Skeletal muscle tissue (tissue), 4 donors: ENCODE data around the gene ROBO1. TPM values are rescaled to one million over a fixed set of nuclear protein-coding genes. Genes with fewer than 3 reads are reported as not detected.
"Not testable (repeated sequence)": the region's sequence is repeated elsewhere in the genome, so short reads cannot be mapped to it uniquely, and the experiment has no call there.

ENCODE experiments used
- H3K27ac ChIP-seq: one replicate; pipeline ENCODE4 v1.7.0; 2013; ENCODE audit warnings: mild to moderate bottlenecking, low read depth, low read length, inconsistent platforms
- H3K27me3 ChIP-seq, 3 donors: one replicate each; pipeline ENCODE4 v1.7.0; 2013; ENCODE audit warnings: low read length in 3 of 3; ENCODE audit not compliant: control insufficient read depth in 3 of 3, insufficient read depth in 3 of 3
- H3K36me3 ChIP-seq, 3 donors: one replicate each; pipeline ENCODE4 v1.7.0; 2013; ENCODE audit warnings: low read length in 3 of 3; ENCODE audit not compliant: control insufficient read depth in 3 of 3, insufficient read depth in 3 of 3
- H3K4me1 ChIP-seq, 3 donors: one replicate each; pipeline ENCODE4 v1.7.0; 2013; ENCODE audit warnings: low read length in 3 of 3, mild to moderate bottlenecking in 3 of 3; ENCODE audit not compliant: control insufficient read depth in 3 of 3, insufficient read depth in 3 of 3
- H3K4me3 ChIP-seq, 3 donors: one replicate each; pipeline ENCODE4 v1.7.0; 2013; ENCODE audit warnings: low read length in 3 of 3
- H3K9ac ChIP-seq, 3 donors: one replicate each; pipeline ENCODE4 v1.7.0; 2013; ENCODE audit warnings: low read length in 3 of 3, mild to moderate bottlenecking in 3 of 3, moderate library complexity in 2 of 3, low read depth in 1 of 3
- H3K9me3 ChIP-seq, 3 donors: one replicate each; pipeline ENCODE4 v1.7.0; 2013; ENCODE audit warnings: low read length in 3 of 3; ENCODE audit not compliant: control insufficient read depth in 3 of 3
- total RNA-seq: library from RNA; depleted of rRNA; stranded (reverse); fragments of >200 nt; gene quantifications from one replicate; pipeline ENCODE4 v1.2.3, GENCODE V29; 2014
- donor health status: Osteomylitis.

ROBO1 gene
- total RNA-seq, 1 donor from 2014 or later = 20.4 TPM

DNA sequence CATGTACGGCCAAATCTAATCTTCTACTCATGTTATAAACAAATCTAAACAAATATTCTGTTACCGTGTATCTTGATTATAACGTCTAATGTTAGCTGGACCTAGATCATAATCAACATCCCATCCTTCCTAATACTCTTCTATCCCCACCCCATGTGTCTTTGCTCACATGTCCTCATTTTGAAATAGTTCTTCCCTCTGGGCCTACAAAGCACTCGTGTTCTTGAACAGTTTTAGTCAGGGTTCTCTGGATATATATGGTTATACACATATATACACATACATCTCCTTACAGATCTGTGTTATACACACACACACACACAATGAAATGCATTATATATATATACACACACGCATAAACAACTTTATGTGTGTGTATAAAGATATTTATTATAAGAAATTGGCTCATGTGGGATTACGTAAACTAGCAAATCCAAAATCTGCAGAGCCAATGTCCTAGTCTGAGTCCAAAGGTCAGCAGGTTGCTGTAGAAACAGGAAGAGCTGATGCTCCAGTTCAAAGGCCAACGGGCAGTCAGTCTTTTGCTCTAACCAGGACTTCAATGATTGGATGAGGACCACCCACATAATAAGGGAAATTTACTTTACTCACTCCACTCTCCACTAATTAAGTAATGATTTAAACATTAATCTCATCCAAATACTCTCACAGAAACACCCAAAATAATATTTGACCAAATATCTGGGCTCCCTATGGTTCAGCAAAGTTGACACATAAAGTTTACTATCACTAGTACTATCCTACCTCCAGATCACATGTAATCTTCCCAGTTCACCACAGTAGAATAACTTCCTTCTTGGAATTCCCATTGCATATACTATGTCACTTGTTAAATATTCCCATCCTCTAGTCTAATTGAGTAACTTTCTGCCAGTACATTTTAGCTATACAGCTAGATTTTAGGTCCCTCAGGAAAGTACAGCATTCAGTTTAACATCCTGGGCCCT lies 450.0 kb downstream of the ROBO1 start:
- no peak overlapping the region for H3K27ac ChIP-seq
- H3K36me3 ChIP-seq = no peaks in the 10 kb centered on the region
- H3K4me3 ChIP-seq = no peak overlapping the region
- H3K4me1 ChIP-seq = no peaks in the 10 kb centered on the region
- H3K9ac ChIP-seq = no peak overlapping the region
- no peaks in the 10 kb centered on the region for H3K27me3 ChIP-seq
- no peaks in the 10 kb centered on the region for H3K9me3 ChIP-seq

DNA sequence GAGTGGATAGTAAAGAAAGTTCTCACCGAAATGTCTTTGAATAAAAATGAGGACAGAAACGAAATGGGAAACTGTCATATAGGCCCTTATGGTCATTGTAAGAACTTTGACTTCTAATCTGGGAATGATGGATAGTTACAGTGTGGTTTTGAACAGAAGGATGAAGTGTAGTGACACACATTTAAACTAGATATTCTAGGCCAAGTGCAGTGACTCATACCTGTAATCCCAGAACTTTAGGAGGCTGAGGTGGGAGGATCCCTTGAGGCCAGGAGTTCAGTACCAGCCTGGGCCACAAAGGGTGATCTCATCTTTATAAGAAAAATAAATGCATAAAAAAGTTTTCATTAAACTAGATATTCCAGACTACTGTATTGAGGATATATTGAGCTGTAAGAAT lies 452.8 kb downstream of the ROBO1 start:
- no peaks in the 10 kb centered on the region for H3K9me3 ChIP-seq
- no peak overlapping the region for H3K4me3 ChIP-seq
- H3K36me3 ChIP-seq = no peaks in the 10 kb centered on the region
- no peaks in the 10 kb centered on the region for H3K4me1 ChIP-seq
- no peaks in the 10 kb centered on the region for H3K27me3 ChIP-seq
- no peak overlapping the region for H3K27ac ChIP-seq
- H3K9ac ChIP-seq = no peak overlapping the region

DNA sequence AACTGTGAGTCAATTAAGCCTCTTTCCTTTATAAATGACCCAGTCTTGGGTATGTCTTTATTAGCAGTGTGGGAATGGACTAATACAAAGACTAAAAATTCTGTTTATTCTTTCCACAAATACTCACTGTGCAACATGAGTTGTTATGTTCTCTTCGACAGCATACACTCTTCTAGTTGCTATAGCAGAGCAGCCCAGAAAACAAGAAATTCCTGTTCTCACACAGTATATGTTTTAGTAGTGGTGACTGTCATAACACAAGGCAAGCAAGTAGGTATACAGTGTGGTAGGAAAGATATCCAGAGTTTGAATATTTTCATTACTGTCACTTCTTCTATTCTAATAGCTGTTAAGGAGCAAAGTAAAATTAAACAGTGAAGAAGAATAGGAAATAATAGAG lies 453.3 kb downstream of the ROBO1 start:
- Histone ChIP-seq H3K4me3 (no peak overlapping the region), H3K9me3 (no peaks in the 10 kb centered on the region), H3K27me3 (no peaks in the 10 kb centered on the region), H3K4me1 (no peaks in the 10 kb centered on the region), H3K9ac (no peak overlapping the region), H3K36me3 (no peaks in the 10 kb centered on the region), H3K27ac (no peak overlapping the region)

DNA sequence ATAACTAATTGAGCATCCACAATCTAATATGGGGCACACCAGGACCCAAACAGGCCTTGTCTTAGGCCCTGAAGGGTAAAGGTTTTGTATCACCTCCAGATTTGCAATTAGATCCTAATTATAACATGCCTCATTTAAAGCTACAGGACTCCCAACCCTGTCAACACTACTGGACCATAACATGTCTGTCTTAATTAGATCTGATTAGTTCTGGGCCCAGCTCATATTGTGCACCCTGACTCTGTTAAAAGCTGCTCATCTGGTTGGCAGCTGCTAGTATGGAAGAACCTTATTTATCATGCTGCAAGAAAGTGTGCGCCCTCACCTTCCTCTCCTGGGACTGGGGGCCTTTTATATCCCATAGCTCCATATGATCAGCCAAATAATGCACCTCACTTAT lies 457.8 kb downstream of the ROBO1 start:
- no peaks in the 10 kb centered on the region for H3K4me1 ChIP-seq
- H3K36me3 ChIP-seq = no peaks in the 10 kb centered on the region
- no peaks in the 10 kb centered on the region for H3K9me3 ChIP-seq
- H3K27ac ChIP-seq = no peak overlapping the region
- no peaks in the 10 kb centered on the region for H3K27me3 ChIP-seq
- no peak overlapping the region for H3K9ac ChIP-seq
- H3K4me3 ChIP-seq = no peak overlapping the region

DNA sequence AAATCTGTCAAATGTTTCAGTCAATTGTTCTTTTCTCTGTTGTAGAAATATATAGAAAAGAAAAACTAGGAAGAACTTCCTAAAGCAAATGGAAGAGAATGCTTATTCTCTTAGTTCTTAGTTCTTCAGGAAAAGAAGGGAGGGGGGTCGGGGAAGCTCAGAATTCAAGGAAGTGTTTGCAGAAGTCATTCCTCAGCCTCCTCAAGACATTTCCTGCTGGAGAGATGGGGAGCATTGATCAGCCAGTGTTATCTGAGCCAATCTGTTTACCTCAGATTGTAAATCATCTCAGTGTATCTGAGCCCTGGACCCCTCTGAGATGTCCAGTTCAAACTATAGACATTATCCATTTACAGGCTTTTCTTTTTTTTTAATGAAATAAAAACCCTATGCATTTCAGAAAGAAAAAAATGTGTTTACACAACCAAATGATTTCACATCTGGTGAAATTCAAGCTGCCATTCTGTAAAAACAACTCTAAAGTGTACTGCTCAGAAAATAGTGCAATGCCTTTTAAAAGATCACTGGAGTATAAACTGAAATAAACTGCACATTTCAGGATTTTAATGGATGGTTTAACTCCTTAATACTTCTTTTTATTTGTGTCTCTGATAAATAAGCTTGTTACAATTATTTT lies 460.7 kb downstream of the ROBO1 start:
- Histone ChIP-seq H3K9me3 (no peaks in the 10 kb centered on the region), H3K4me3 (no peak overlapping the region), H3K27ac (no peak overlapping the region), H3K36me3 (no peaks in the 10 kb centered on the region), H3K27me3 (no peaks in the 10 kb centered on the region), H3K4me1 (no peaks in the 10 kb centered on the region), H3K9ac (no peak overlapping the region)

DNA sequence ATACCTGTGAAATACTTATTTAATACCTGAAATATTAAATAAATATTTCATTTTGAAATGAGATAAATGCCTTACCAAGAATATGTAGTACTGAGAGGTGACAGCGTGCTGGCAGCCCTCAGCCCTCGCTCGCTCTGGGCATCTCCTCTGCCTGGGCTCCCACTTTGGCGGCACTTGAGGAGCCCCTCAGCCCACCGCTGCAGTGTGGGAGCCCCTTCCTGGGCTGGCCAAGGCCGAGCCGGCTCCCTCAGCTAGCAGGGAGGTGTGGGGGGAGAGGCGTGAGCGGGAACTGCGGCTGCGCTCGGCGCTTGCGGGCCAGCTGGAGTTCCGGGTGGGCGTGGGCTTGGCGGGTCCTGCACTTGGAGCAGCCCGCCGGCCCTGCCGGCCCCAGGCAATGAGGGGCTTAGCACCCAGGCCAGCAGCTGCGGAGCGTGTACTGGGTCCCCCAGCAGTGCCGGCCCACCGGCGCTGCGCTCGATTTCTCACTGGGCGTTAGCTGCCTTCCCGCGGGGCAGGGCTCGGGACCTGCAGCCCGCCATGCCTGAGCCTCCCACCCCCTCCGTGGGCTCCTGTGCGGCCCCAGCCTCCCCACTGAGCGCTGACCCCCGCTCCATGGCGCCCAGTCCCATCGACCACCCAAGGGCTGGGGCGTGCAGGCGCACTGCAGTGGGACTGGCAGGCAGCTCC lies 467.7 kb downstream of the ROBO1 start:
- H3K4me1 ChIP-seq, H3K9me3 ChIP-seq, H3K4me3 ChIP-seq, H3K27ac ChIP-seq, H3K27me3 ChIP-seq, H3K36me3 ChIP-seq, H3K9ac ChIP-seq: not testable (repeated sequence)

DNA sequence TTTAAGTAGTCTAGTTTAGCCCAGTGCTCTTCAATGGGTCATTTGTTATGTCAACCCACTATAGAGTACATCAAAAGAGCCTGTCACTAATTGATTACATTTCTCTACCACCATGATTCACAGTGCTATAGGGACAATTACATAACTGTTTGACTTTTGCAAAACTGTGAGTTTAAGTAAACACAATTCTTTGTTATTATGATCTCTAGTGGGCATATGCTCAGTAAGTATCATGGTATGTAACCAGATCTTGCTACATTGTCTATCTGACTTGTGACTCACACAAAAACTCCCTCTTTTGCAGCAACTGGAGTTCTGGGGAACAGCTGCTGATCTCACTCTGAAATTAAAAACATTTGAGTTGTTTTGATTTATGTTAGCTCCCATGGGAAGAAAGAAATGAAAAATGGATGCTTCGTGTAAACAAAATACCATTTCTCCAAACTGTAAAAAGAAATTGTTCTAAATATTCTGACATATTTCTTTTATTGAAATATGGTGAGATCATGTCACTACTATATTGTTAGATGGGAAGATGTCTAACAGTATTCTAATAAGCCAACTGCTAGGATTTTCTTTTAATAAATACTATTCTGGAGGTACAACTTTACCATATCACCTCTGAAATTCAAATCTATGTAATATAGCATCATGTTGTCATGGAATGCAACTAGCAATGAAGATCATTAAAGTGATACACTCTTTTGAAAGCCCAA lies 470.4 kb downstream of the ROBO1 start:
- no peak overlapping the region for H3K9ac ChIP-seq
- no peaks in the 10 kb centered on the region for H3K36me3 ChIP-seq
- no peaks in the 10 kb centered on the region for H3K27me3 ChIP-seq
- H3K27ac ChIP-seq = no peak overlapping the region
- no peak overlapping the region for H3K4me3 ChIP-seq
- no peaks in the 10 kb centered on the region for H3K9me3 ChIP-seq
- H3K4me1 ChIP-seq = no peaks in the 10 kb centered on the region

DNA sequence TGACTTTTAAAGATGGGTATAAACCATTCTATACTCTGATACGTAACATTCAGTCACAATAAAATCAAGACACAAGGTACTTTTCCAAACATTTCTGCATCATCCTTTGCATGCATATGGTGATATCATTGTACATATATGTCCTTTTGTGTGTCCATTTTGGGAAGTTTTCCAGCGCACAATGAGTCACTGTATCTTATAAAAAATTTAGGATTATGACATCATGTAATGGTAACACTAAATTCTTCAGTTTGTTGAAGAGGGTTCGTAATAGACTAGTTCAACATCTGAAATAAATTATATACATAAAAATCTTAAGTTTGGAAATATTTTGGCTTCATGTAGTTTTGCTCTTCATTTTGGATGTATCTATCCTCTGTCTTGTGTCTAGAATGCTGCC lies 480.9 kb downstream of the ROBO1 start:
- H3K27ac ChIP-seq = no peak overlapping the region
- no peak overlapping the region for H3K4me3 ChIP-seq
- no peaks in the 10 kb centered on the region for H3K27me3 ChIP-seq
- no peak overlapping the region for H3K9ac ChIP-seq
- H3K4me1 ChIP-seq = no peaks in the 10 kb centered on the region
- H3K36me3 ChIP-seq = no peaks in the 10 kb centered on the region
- H3K9me3 ChIP-seq = no peaks in the 10 kb centered on the region

DNA sequence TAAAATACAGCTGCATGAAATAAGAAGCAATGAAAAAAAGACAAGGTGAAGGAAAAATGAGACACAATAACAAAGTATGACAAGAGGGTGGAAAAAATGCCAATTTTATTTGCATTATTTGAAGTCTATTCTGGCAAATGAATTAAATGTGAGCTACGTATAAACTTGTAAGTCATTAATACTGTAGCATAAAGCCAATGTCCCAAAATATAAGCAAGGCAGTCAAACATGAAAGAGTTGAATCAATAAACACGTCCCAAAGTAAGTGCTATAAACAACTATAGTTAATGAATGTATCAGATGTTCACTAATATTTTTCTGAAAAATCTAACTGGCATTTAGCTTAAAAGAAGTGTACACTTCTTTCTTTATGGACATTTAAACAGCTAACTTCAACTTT lies 481.9 kb downstream of the ROBO1 start:
- Histone ChIP-seq H3K9ac (no peak overlapping the region), H3K4me3 (no peak overlapping the region), H3K36me3 (no peaks in the 10 kb centered on the region), H3K9me3 (no peaks in the 10 kb centered on the region), H3K27ac (no peak overlapping the region), H3K27me3 (no peaks in the 10 kb centered on the region), H3K4me1 (no peaks in the 10 kb centered on the region)
